Activated naive CD4-positive, alpha-beta T cell treated with anti-CD3 and anti-CD28 coated beads for 36 hours (primary cell): ENCODE results near the gene ENOX2. TPM values are rescaled to one million over a fixed set of nuclear protein-coding genes. Genes with fewer than 3 reads are reported as not detected.

ENCODE experiments used
- CTCF ChIA-PET: fragments of 350-600 bp; sonication (Branson Sonifier 250); formaldehyde crosslinking; loops from one replicate; lab custom pipeline; 2021; ENCODE audit warnings: antibody characterized with exemption; lab: Charles Lee
- DNase-seq: peaks from one replicate; pipeline ENCODE4 v3.0.0-alpha.2; 2020
- H3K27ac Mint-ChIP-seq: one replicate; pipeline ENCODE4 v1.8.0; 2021; ENCODE audit warnings: mild to moderate bottlenecking, mixed read lengths
- H3K27me3 Mint-ChIP-seq: one replicate; pipeline ENCODE4 v1.8.0; 2021; ENCODE audit warnings: low read depth, mixed read lengths
- H3K36me3 Mint-ChIP-seq: one replicate; pipeline ENCODE4 v1.8.0; 2021; ENCODE audit warnings: low read depth, mixed read lengths
- H3K4me1 Mint-ChIP-seq: one replicate; pipeline ENCODE4 v1.8.0; 2021; ENCODE audit warnings: low read depth, mixed read lengths
- H3K4me3 Mint-ChIP-seq: one replicate; pipeline ENCODE4 v1.8.0; 2021; ENCODE audit warnings: mild to moderate bottlenecking, moderate library complexity, mixed read lengths
- H3K9me3 Mint-ChIP-seq: one replicate; pipeline ENCODE4 v1.8.0; 2021; ENCODE audit warnings: mixed read lengths
- intact Hi-C: fragments of 100-400 bp; cut with micrococcal nuclease; formaldehyde crosslinking; loops from one replicate; pipeline ENCODE4 v1.15.1; 2023
- total RNA-seq, 2 experiments: library from RNA; stranded (reverse); gene quantifications; one replicate each; pipeline ENCODE4 v1.2.3, GENCODE V29; 2021

ENOX2 gene
- total RNA-seq, 2 experiments from 2014 or later: 8.7 to 9.7 TPM

- peaks cover 3% of the 10 kb centered on the region for H3K9me3 Mint-ChIP-seq
These were observed 233.8 kb downstream of the ENOX2 start for GRCh38 chrX:130669233-130669632.

GRCh38 chrX:130665263-130665662 lies 237.7 kb downstream of the ENOX2 start:
- no peak overlapping the region for H3K27ac Mint-ChIP-seq
- H3K4me1 Mint-ChIP-seq: no peaks in the 10 kb centered on the region
- CTCF ChIA-PET: interaction anchor here (0.6 kb wide), 1 partner anchor 22 kb away, joined by 3 read pairs; no protein-coding TSS in a partner anchor
- peaks cover 27% of the 10 kb centered on the region for H3K36me3 Mint-ChIP-seq
- no peaks in the 10 kb centered on the region for H3K9me3 Mint-ChIP-seq
- H3K4me3 Mint-ChIP-seq: no peak overlapping the region
- intact Hi-C loops: no loop called here
- H3K27me3 Mint-ChIP-seq: no peaks in the 10 kb centered on the region
- no peak for DNase-seq

More at GRCh38 chrX:130669233-130669632, 233.8 kb downstream of the ENOX2 start:
- H3K4me1 Mint-ChIP-seq: no peaks in the 10 kb centered on the region
- CTCF ChIA-PET: no interaction called here
- DNase-seq: no peak
- intact Hi-C loops: no loop called here
- no peaks in the 10 kb centered on the region for H3K27me3 Mint-ChIP-seq
- H3K27ac Mint-ChIP-seq: no peak overlapping the region
- peaks cover 27% of the 10 kb centered on the region for H3K36me3 Mint-ChIP-seq
- no peak overlapping the region for H3K4me3 Mint-ChIP-seq

GRCh38 chrX:130658310-130658709 lies 244.7 kb downstream of the ENOX2 start:
- peaks cover 18% of the 10 kb centered on the region for H3K36me3 Mint-ChIP-seq
- no peak overlapping the region for H3K4me3 Mint-ChIP-seq

GRCh38 chrX:130654409-130654950 lies 248.5 kb downstream of the ENOX2 start:
- no peak overlapping the region for H3K4me3 Mint-ChIP-seq
- CTCF ChIA-PET: no interaction called here
- no peaks in the 10 kb centered on the region for H3K27me3 Mint-ChIP-seq
- H3K36me3 Mint-ChIP-seq: peaks cover 10% of the 10 kb centered on the region
- intact Hi-C loops: no loop called here
- no peak overlapping the region for H3K27ac Mint-ChIP-seq
- no peaks in the 10 kb centered on the region for H3K9me3 Mint-ChIP-seq
- no peak for DNase-seq
- H3K4me1 Mint-ChIP-seq: no peaks in the 10 kb centered on the region

More at GRCh38 chrX:130658310-130658709, 244.7 kb downstream of the ENOX2 start:
- Mint-ChIP-seq H3K27me3 (no peaks in the 10 kb centered on the region), H3K27ac (no peak overlapping the region), H3K9me3 (no peaks in the 10 kb centered on the region), H3K4me1 (no peaks in the 10 kb centered on the region)
- no peak for DNase-seq
- CTCF ChIA-PET: interaction anchor here (0.7 kb wide), 1 partner anchor 138 kb away, joined by 3 read pairs; no protein-coding TSS in a partner anchor
- intact Hi-C loops: no loop called here

- no peak for DNase-seq
- Mint-ChIP-seq H3K27ac (no peak overlapping the region), H3K4me3 (no peak overlapping the region), H3K36me3 (peaks cover 8% of the 10 kb centered on the region), H3K4me1 (no peaks in the 10 kb centered on the region), H3K9me3 (no peaks in the 10 kb centered on the region), H3K27me3 (no peaks in the 10 kb centered on the region)
- intact Hi-C loops: no loop called here
- CTCF ChIA-PET: no interaction called here
These were observed 250.0 kb downstream of the ENOX2 start for GRCh38 chrX:130652824-130653578.

GRCh38 chrX:130649738-130650137 lies 253.3 kb downstream of the ENOX2 start:
- H3K27me3 Mint-ChIP-seq: no peaks in the 10 kb centered on the region
- no peak overlapping the region for H3K27ac Mint-ChIP-seq
- peaks cover 6% of the 10 kb centered on the region for H3K36me3 Mint-ChIP-seq
- no peaks in the 10 kb centered on the region for H3K9me3 Mint-ChIP-seq
- no peaks in the 10 kb centered on the region for H3K4me1 Mint-ChIP-seq
- CTCF ChIA-PET: no interaction called here
- intact Hi-C loops: no loop called here
- no peak overlapping the region for H3K4me3 Mint-ChIP-seq
- no peak for DNase-seq

GRCh38 chrX:130647468-130647867 lies 255.5 kb downstream of the ENOX2 start:
- intact Hi-C loops: no loop called here
- CTCF ChIA-PET: no interaction called here
- H3K27ac Mint-ChIP-seq: no peak overlapping the region
- H3K4me1 Mint-ChIP-seq: no peaks in the 10 kb centered on the region
- no peaks in the 10 kb centered on the region for H3K27me3 Mint-ChIP-seq
- DNase-seq: no peak
- peaks cover 9% of the 10 kb centered on the region for H3K36me3 Mint-ChIP-seq
- H3K9me3 Mint-ChIP-seq: peaks cover 3% of the 10 kb centered on the region
- H3K4me3 Mint-ChIP-seq: no peak overlapping the region

- intact Hi-C loops: no loop called here
- CTCF ChIA-PET: no interaction called here
- Mint-ChIP-seq H3K4me3 (no peak overlapping the region), H3K36me3 (peaks cover 9% of the 10 kb centered on the region), H3K9me3 (peaks cover 3% of the 10 kb centered on the region), H3K4me1 (peaks cover 1% of the 10 kb centered on the region), H3K27me3 (no peaks in the 10 kb centered on the region), H3K27ac (no peak overlapping the region)
- no peak for DNase-seq
These were observed 256.9 kb downstream of the ENOX2 start for GRCh38 chrX:130645955-130646583.

GRCh38 chrX:130637591-130637990 lies 265.4 kb downstream of the ENOX2 start:
- Mint-ChIP-seq H3K27ac (no peak overlapping the region), H3K4me1 (peaks cover 7% of the 10 kb centered on the region), H3K27me3 (no peaks in the 10 kb centered on the region), H3K9me3 (no peaks in the 10 kb centered on the region), H3K4me3 (no peak overlapping the region), H3K36me3 (no peaks in the 10 kb centered on the region)
- CTCF ChIA-PET: no interaction called here
- intact Hi-C loops: no loop called here
- no peak for DNase-seq

GRCh38 chrX:130636277-130636676 lies 266.7 kb downstream of the ENOX2 start:
- intact Hi-C loops: no loop called here
- peaks cover 7% of the 10 kb centered on the region for H3K4me1 Mint-ChIP-seq
- no peaks in the 10 kb centered on the region for H3K9me3 Mint-ChIP-seq
- no peaks in the 10 kb centered on the region for H3K36me3 Mint-ChIP-seq
- H3K4me3 Mint-ChIP-seq: no peak overlapping the region
- CTCF ChIA-PET: no interaction called here
- H3K27ac Mint-ChIP-seq: no peak overlapping the region
- no peak for DNase-seq
- no peaks in the 10 kb centered on the region for H3K27me3 Mint-ChIP-seq

GRCh38 chrX:130631011-130631410 lies 272.0 kb downstream of the ENOX2 start:
- intact Hi-C loops: no loop called here
- H3K27me3 Mint-ChIP-seq: no peaks in the 10 kb centered on the region
- no peak overlapping the region for H3K4me3 Mint-ChIP-seq
- H3K9me3 Mint-ChIP-seq: no peaks in the 10 kb centered on the region
- H3K36me3 Mint-ChIP-seq: no peaks in the 10 kb centered on the region
- CTCF ChIA-PET: no interaction called here
- H3K4me1 Mint-ChIP-seq: no peaks in the 10 kb centered on the region
- no peak overlapping the region for H3K27ac Mint-ChIP-seq
- no peak for DNase-seq

GRCh38 chrX:130628516-130628915 lies 274.5 kb downstream of the ENOX2 start:
- Mint-ChIP-seq H3K4me3 (no peak overlapping the region), H3K36me3 (peaks cover 3% of the 10 kb centered on the region), H3K9me3 (no peaks in the 10 kb centered on the region), H3K4me1 (no peaks in the 10 kb centered on the region), H3K27me3 (no peaks in the 10 kb centered on the region), H3K27ac (no peak overlapping the region)
- intact Hi-C loops: no loop called here
- no peak for DNase-seq
- CTCF ChIA-PET: no interaction called here
